Esophagus squamous epithelium (tissue), 4 donors: ENCODE results near the gene HIPK3.

Source experiments
- CTCF ChIP-seq, 6 experiments: fragments of 450-650 bp in 4 of 6; fragments of 200-600 bp in 2 of 6; sonication (generic) in 2 of 6; IDR thresholded peaks; one replicate each; pipeline ENCODE4 v1.5.1; 2016 to 2019; ENCODE audit warnings: antibody characterized with exemption in 6 of 6, mild to moderate bottlenecking in 4 of 6, moderate library complexity in 4 of 6
- POLR2A ChIP-seq, 4 donors: fragments of 450-650 bp; IDR thresholded peaks; one replicate each; pipeline ENCODE4 v1.6.1; 2017; ENCODE audit warnings: antibody characterized with exemption in 4 of 4, mild to moderate bottlenecking in 4 of 4, moderate library complexity in 3 of 4

GRCh38 chr11:33262011-33262645 lies 4.9 kb downstream of the HIPK3 start:
- TF ChIP-seq CTCF (IDR thresholded peaks at IDR 0.05) (no peak), POLR2A (IDR thresholded peaks at IDR 0.05) (no peak)
